Neutrophil (primary cell): ENCODE results near the gene OXLD1.

Experiments used
- H3K27ac ChIP-seq: fragments of 200-600 bp; sonication (generic); 2 replicates; pipeline ENCODE4 v1.5.1; 2016; ENCODE audit warnings: mild to moderate bottlenecking, moderate library complexity
- H3K27me3 ChIP-seq: fragments of 200-600 bp; sonication (generic); 2 replicates; pipeline ENCODE4 v1.6.0; 2016; ENCODE audit warnings: mild to moderate bottlenecking
- H3K36me3 ChIP-seq: fragments of 200-600 bp; sonication (generic); 2 replicates; pipeline ENCODE4 v1.5.1; 2017
- H3K4me1 ChIP-seq, 2 experiments: fragments of 200-600 bp in 1 of 2; sonication (generic) in 1 of 2; 1 replicate in 1 of 2; 2 replicates in 1 of 2; pipeline versions ENCODE4 v1.5.1 to v1.6.1; 2013 to 2016; ENCODE audit warnings: low read depth in 1 of 2, low read length in 1 of 2, mild to moderate bottlenecking in 1 of 2, moderate library complexity in 1 of 2; ENCODE audit not compliant: control insufficient read depth in 1 of 2, insufficient read depth in 1 of 2
- H3K4me3 ChIP-seq, 2 experiments: fragments of 200-600 bp in 1 of 2; sonication (generic) in 1 of 2; 1 replicate in 1 of 2; 2 replicates in 1 of 2; pipeline ENCODE4 v1.5.1; 2013 to 2016; ENCODE audit warnings: low read depth in 1 of 2, low read length in 1 of 2, mild to moderate bottlenecking in 1 of 2, moderate library complexity in 1 of 2
- H3K9me3 ChIP-seq: fragments of 200-600 bp; sonication (generic); 2 replicates; pipeline ENCODE4 v1.5.1; 2016
- TF ChIP-seq, protein P1 (sequence below): fragments of 200-600 bp; sonication (generic); IDR thresholded peaks from 2 replicates; pipeline ENCODE4 v1.5.1; 2016; ENCODE audit warnings: antibody characterized with exemption

The OXLD1 gene

GRCh38 chr17:81683584-81684441, 17.4 kb upstream of the OXLD1 start, which contains the start of the genes ARL16 and HGS:
TSS of gene ARL16 (minus strand) at chr17:81683797. CDS start at chr17:81683753, 44 bp downstream.
TSS of gene HGS (plus strand) at chr17:81684011. CDS start at chr17:81684067, 56 bp downstream.
- no peaks in the 10 kb centered on the region for H3K9me3 ChIP-seq
- H3K36me3 ChIP-seq, result peaks cover 38% of the 10 kb centered on the region
- H3K27me3 ChIP-seq, result no peaks in the 10 kb centered on the region
- peak within 1 kb of the TSS; percentile 84 to 96 for H3K4me3 ChIP-seq
- H3K4me1 ChIP-seq, result peaks cover 23 to 25% of the 10 kb centered on the region in 2 experiments
- TF ChIP-seq, protein P1, sequence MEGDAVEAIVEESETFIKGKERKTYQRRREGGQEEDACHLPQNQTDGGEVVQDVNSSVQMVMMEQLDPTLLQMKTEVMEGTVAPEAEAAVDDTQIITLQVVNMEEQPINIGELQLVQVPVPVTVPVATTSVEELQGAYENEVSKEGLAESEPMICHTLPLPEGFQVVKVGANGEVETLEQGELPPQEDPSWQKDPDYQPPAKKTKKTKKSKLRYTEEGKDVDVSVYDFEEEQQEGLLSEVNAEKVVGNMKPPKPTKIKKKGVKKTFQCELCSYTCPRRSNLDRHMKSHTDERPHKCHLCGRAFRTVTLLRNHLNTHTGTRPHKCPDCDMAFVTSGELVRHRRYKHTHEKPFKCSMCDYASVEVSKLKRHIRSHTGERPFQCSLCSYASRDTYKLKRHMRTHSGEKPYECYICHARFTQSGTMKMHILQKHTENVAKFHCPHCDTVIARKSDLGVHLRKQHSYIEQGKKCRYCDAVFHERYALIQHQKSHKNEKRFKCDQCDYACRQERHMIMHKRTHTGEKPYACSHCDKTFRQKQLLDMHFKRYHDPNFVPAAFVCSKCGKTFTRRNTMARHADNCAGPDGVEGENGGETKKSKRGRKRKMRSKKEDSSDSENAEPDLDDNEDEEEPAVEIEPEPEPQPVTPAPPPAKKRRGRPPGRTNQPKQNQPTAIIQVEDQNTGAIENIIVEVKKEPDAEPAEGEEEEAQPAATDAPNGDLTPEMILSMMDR, result peak; percentile 36
- peak within 1 kb of the TSS; percentile 82 for H3K27ac ChIP-seq

- H3K27me3 ChIP-seq, result no peaks in the 10 kb centered on the region
- H3K9me3 ChIP-seq, result no peaks in the 10 kb centered on the region
- peaks cover 23 to 25% of the 10 kb centered on the region in 2 experiments for H3K4me1 ChIP-seq
- TF ChIP-seq, protein P1, result no peak
- H3K27ac ChIP-seq, result peak overlapping the region; percentile 82
- H3K4me3 ChIP-seq, result peak overlapping the region; percentile 84 to 96
- H3K36me3 ChIP-seq, result peaks cover 32% of the 10 kb centered on the region
Measured at GRCh38 chr17:81683208-81683583, 16.8 kb upstream of the OXLD1 start.

- peaks cover 23 to 25% of the 10 kb centered on the region in 2 experiments for H3K4me1 ChIP-seq
- H3K9me3 ChIP-seq, result no peaks in the 10 kb centered on the region
- H3K4me3 ChIP-seq, result peak overlapping the region; percentile 84 to 96
- peak overlapping the region; percentile 82 for H3K27ac ChIP-seq
- H3K36me3 ChIP-seq, result peaks cover 27% of the 10 kb centered on the region
- TF ChIP-seq, protein P1, result no peak
- no peaks in the 10 kb centered on the region for H3K27me3 ChIP-seq
Measured at GRCh38 chr17:81682565-81683207, 16.3 kb upstream of the OXLD1 start.

DNA sequence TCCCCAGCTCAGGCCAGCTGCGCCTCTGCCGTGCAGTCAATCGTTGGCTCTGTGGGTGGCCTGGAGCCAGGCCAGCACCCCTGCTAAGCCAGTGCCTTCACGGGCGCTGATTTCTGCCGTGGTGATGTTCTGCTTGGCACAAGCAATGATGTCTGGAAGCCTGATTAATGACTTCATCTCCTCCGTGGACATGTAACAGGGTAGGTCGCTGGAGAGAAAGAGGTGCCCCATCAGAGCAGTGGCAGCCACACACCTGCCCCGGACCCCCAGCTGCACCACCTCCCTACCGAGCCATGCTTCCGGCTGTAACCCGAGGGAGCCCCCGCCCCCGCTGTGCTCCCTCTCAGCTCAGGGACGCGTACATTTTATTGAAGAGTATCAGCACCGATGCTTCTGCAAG, 15.3 kb upstream of the OXLD1 start:
- peaks cover 16% of the 10 kb centered on the region for H3K36me3 ChIP-seq
- H3K9me3 ChIP-seq, result no peaks in the 10 kb centered on the region
- TF ChIP-seq, protein P1, result no peak
- peaks cover 23 to 25% of the 10 kb centered on the region in 2 experiments for H3K4me1 ChIP-seq
- no peak overlapping the region for H3K27ac ChIP-seq
- no peak overlapping the region for H3K4me3 ChIP-seq
- no peaks in the 10 kb centered on the region for H3K27me3 ChIP-seq

DNA sequence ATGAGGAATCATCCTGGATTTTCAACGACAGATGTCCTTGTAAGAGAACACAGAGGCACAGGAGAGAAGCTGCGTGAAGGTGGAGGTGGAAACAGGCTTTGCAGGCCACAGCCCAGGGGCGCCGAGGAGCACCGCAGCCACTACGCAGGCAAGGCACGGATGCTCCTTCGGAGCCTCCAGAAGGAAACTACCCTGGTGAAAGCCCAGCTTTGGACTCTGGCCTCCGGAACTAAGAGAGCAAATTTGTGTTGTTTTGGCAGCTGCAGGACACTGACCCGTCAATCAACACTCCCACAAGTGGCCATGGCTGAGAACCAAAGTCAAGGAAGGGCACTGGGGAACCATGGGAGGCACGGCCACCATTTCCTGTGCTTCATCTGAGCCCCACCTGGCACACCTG, 13.7 kb upstream of the OXLD1 start:
- Histone ChIP-seq H3K4me3 (no peak overlapping the region), H3K27ac (no peak overlapping the region), H3K4me1 (peaks cover 19 to 20% of the 10 kb centered on the region in 2 experiments), H3K27me3 (no peaks in the 10 kb centered on the region), H3K36me3 (peaks cover 1% of the 10 kb centered on the region), H3K9me3 (no peaks in the 10 kb centered on the region)
- TF ChIP-seq, protein P1, result no peak
